NCI-H1105 (cell line): ENCODE data around the gene MORF4L2.
"Not testable (repeated sequence)": the region's sequence is repeated elsewhere in the genome, so short reads cannot be mapped to it uniquely, and the experiment has no call there.

Source experiments
- DNase-seq: peaks from one replicate; lab custom pipeline; 2025; lab: John Stamatoyannopoulos, UW

MORF4L2 gene

DNA sequence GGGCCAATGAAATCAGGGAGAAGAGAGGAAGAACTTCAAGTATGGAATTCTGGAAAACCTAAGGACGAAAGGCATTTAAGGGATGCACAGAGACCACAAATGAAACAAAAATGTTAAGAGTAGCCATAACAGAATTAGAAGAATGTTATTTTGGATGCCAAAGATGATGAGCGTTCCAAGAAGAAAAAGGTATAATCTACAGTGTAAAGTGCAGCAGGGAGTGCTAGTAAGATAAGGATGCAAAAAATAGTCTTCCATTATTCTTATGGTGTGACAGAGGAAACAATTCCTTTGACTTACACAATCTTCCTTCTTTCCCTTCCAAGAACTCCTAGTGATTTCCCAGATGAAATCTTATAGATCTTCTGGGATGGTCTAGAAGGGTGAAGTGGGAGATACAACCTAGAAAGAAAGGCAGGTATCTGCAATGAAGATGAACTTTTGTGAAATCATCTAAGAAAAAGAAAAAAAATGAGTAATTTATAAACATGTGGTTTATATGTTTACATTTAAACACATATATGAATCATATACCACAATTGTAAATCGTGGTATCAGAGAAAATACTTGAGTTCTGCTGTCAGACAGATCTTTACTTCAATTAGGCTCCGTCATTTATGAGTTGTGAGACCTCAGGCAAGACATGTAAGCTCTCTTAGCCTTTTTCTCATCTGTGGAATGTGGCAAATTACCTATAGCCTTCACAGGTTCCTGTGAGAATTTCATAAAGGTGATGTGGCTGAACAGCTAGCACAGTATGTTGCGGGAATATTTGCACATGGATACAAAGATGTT is 8.1 kb downstream of the MORF4L2 start:
- DNase-seq: no peak

DNA sequence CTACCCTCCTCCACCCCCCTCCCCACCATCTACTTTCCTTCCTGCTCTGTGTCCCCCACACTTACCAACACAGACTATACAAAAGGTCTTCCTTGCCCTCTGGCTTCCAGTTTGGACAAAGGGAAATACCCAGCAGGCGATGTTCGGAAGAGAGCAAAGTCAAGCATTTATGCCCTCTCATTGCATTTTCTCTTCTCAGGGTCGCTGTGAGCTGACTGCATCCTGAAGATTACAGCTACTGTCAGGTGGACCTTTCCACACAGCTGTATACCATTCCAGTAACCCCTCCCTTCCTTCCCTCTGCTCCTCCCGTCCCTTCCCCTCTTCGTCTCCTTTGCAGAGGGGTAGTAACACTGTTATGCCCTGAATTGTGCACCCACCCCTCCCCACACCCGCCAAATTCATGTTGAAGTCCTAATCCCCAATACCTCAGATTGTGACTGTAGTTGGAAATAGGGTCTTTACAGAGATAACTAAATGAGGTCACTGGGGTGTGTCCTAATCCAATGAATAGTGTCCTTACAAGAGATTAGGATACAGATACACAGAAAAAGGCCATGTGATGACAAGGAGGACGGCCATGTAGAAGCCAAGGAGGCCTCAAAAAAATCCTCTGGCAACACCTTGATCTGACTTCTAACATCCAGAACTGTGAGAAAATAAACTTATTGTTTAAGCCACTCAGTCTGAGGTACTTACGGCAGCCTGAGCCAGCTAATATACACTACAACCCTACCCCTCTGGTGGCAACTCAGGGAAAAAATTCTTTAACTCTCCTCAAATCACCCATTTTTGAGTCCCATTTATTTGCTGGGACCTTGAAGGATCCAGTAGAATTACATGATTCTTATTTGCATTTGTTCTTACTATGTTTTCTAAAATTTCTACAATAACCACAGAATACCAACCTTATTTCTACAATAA is 11.7 kb downstream of the MORF4L2 start:
- no peak for DNase-seq

DNA sequence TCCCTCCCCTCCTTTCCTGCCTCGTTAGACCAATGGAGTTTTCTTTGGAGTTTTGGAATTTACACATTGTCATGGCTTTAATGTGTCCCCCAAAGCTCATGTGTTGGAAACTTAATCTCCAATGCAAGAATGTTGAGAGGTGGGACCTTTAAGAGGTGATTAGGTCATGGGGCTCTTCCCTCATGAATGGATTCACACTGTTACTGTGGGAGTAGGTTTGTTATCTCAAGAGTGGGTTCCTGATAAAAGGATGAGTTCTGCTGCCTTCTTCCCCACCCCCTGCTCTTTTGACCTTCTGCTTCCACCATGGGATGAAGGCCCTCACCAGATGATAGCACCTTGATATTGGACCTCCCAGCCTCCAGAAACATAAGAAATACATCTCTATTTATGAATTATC is 16.8 kb downstream of the MORF4L2 start:
- no peak for DNase-seq

DNA sequence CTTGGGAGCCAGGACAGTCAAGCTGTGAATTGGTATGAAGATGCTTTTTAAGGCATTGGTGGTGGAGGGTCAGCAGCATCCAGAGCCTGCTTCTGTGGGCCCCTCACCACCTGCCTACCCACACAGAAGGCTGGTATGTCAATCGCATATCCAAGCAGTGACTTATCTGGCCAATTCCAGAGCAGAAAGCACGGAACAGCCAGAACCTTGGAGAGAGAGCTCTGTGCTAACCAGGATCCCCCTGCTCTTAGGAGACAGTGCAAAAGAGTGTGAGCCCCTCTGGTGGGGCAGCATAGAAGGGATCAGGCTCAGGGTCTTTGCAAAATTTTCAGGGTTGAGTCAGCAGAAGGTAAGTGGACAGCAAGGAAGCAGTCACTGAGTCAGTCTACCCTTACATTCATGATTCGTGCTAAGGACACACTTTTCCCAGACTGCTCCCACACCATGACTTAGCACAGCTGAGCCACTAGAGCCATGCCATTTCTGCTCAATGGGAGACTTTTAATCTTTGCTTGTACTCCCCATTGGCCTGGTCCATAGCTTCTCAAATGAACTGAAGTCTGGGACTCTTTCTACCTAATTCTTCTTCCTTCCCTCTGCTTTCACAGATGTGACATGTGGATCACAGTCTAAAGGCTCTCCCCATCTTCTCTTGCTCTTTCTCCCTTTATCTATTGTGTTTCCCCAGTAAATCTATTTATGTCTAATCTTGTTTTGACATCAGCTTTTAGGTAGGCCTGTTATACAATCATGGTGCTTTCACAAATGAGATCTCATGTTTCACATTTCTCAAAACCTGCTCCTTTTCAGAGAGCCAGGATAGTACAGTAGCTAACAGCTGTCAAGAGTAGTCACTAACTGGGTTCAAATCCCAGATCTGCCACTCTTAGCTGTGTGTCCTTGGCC is 20.0 kb downstream of the MORF4L2 start:
- DNase-seq: no peak

DNA sequence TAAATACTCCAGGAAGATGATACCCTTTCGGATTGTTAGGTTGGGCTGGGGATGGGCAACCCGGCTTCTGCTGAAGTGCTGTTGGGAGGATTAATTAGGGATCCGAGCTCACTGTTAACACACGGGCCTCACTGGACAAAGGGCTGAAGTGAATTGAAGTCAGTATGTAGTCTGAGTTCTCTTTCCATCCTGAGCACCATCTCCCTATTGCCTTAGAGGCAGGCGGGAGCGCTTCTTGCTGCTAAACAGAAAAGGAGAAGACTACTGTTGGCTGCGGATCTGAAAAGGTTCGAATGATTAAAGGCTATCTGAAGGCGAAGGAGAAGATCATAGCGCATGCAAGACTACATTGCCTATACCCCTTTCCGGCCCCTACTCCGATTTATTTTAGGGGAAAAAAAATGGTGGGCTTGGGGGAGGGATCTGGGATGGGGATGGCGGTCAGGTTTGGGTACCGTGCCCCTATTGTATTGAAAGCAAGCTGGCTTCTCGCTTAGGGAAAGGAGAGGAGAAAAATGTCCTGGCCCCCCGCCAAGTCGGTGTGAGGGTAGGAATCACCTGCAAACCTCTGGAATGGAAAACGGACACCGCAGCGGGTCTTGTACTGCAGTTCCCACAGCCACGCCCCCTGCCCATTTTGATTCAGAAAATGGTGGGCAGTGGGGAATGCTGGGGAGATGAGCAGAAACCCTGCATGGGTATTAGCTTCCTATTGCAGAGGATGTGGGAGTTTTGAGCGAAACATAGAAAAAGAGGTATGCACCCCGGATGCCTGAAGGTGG is 22.3 kb downstream of the MORF4L2 start:
- DNase-seq: no peak

DNA sequence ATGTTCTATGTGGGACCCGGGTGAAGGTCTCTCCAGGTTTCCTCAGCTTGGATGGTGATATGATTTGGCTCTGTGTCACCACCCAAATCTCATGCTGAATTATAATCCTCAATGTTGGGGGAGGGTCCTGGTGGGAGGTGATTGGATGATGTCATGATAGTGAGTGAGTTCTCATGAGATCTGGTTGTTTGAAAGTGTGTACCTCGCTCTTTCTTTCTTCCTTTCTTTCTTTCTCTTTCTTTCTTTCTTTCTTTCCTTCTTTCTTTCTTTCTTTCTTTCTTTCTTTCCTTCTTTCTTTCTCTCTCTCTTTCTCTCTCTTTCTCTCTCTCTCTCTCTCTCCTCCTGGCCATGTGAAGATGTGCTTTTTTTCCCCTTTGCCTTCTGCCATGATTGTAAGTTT is 27.0 kb downstream of the MORF4L2 start:
- DNase-seq: not testable (repeated sequence)

DNA sequence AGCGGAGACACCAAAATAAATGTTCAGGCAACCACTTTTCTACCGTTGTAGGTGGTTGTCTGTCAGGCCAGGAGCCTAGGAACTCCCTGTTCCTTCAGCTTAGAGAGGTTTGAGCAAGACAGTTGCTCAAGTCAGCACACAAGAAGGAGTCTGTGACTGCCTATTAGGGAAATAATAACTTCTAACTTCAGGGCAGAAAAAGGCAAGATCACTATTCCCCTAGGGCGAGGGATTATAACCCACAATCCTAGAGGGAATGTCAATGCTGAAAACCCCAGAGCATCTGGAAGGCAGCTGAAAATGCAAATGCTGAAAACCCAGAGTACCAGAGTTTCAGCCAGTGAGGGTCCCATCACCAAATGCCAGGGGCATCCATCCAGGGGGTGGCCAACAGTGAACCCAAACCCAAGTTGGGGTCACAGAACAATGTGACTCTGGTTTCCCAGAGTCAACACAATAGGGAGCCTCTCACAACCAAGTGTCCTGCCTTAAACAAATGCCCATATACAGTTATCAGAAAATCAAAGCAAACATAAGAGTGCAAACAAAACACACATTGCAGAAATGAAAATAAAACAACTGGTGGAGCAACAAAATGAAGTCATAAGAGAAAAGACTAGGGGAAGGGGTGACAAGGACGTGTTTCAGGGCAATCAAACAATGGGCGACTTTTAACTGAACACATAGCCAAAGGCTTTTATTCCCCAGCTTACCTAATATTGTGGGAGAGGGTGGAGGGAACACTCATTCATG is 27.6 kb downstream of the MORF4L2 start:
- DNase-seq: no peak

DNA sequence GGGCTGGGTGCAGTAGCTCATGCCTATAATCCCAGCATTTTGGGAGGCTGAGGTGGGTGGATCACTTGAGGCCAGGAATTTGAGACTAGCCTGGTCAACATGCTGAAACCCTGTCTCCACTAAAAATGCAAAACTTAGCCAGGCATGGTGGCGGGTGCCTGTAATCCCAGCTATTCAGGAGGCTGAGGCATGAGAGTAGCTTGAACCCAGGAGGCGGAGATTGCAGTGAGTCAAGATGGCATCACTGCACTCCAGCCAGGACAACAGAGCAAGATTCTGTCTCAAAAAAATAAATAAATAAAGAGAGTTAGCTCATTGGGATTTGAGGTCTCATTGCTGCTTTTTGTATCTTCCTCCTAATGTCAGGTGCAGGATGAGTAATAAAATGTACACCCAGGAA is 29.4 kb downstream of the MORF4L2 start:
- DNase-seq: not testable (repeated sequence)

DNA sequence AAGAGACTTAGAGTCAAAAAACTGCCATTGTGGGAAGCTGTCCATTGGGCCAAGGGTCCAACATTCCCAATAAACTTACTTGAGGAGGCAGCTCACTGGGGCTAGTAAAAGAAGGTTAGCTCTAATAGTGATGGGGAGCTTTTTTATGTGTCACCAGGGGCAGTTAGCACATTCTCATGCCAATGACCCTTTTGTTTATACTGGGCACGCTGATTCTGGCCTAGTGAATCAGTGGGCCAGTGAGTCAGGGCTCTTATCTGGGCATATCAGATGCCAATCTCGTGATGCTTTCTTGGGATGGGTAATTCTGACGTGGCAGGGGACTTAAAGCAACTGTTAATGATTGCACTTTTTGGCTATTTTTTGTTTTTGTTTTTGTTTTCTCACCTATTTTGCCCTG is 29.9 kb downstream of the MORF4L2 start:
- no peak for DNase-seq

DNA sequence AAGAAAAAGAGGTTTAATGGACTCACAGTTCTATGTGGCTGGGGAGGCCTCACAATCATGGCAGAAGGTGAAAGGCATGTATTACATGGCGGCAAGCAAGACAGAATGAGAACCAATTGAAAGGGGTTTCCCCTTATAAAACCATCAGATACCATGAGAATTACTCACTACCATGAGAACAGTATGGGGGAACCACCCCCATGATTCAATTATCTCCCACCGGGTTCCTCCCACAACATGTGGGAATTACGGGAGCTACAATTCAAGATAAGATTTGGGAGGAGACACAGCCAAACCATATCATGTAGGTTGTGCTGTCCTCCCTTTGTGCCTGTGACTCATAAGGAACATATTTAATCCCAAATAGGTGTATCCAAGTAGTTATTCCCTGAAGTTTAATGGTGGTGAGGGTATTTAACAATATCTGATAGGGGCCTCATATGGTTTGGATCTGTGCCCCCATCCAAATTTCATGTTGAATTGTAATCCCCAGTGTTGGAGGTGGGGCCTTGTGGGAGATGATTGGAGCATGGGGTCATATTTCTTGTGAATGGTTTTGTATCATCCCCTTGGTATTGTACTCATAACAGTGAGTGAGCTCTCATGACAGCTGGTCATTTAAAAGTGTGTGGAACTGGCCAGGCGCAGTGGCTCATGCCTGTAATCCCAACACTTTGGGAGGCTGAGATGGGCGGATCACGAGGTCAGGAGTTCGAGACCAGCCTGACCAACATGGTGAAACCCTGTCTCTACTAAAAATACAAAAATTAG is 31.1 kb downstream of the MORF4L2 start:
- not testable (repeated sequence) for DNase-seq

DNA sequence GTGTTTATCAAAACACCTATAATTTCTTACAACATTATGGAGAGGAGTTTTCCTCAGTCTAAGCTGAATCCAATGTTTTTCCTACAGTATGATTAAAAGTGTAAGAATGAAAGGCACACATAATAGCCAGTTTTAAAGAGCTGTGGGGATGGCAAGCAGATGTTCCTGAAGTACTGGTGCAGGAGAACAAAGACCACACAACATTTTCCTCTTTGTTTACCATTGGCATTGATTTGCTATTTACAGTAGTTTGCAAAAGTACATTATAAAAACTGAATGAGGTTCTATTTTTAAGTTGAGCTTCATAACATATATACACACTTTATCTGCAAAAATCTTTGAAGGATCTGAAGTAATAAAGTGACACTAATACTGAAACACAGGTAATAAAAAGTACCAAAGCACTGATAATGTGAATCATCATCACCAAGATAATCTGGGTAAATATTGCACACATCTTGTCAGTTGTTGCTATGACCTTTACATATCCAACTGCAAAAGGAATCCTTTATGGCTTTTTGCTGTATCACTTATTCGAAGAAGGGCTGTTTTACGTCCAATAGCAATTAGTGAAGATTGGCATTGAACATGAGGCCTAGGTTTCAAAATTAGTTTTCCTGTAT is 35.2 kb downstream of the MORF4L2 start:
- no peak for DNase-seq

DNA sequence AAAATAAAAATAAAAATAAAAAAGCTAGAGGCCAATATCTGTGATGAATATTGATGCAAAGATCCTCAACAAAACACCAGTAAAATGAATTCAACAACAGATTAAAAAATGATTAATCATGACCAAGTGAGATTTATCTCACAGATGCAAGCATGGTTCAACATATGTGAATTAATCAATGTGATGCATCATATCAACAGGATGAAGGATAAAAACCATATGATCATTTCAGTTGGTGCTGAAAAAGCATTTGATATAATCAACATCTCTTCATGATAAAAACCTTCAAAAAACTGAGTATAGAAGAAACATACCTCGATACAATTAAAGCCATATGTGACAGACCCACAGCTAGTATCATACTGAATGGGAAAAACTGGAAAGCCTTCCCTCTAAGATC is 38.9 kb downstream of the MORF4L2 start:
- DNase-seq: no peak

DNA sequence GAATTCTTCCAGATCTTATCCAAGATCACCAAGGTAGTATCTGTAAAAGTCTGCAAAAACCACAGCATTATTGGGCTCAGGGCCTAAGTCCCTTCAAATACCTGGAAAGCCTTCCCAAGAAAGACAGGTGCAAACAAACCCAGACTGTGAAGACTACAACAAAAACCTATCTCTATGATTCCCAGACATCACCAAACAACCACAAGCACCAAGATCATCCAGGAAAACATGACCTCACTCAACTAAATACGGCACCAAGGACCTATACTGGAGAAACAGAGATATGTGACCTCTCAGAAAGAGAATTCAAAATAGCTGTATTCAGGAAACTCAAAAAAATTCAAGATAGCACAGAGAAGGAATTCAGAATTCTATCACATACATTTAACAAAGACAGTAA is 42.4 kb downstream of the MORF4L2 start:
- no peak for DNase-seq

DNA sequence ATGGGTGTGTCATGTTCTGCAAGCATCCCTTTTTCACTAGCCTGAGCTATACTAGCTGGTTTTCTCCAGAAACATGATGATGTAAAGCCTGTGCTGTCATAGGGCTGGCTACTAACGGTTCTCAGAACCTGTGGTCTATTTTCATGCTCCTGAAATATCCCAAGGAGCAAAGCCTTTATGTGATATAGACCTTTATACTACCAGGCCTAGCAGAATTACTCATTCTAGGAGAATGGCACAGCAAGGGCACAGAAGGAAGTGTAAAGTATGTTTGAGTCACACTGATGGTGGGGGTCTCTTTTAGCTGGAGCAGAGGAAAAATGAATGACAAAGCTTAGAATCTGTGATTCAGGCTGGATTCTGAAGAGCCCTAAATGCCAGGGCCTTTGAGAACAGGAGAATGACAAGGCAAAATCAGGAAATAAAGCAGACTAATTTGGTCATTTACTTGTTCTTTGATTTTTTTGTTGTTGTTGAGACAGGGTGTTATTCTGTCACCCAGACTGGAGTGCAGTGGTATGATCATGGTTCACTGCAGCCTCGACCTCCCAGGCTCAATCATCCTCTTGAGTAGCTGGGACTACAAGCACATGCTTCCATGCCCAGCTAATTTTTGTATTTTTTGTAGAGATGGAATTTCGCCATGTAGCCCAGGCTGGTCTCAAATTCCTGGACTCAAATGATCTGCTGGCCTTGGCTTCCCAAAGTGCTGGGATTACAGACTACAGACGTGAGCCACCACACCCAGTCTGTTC is 45.9 kb downstream of the MORF4L2 start:
- no peak for DNase-seq

DNA sequence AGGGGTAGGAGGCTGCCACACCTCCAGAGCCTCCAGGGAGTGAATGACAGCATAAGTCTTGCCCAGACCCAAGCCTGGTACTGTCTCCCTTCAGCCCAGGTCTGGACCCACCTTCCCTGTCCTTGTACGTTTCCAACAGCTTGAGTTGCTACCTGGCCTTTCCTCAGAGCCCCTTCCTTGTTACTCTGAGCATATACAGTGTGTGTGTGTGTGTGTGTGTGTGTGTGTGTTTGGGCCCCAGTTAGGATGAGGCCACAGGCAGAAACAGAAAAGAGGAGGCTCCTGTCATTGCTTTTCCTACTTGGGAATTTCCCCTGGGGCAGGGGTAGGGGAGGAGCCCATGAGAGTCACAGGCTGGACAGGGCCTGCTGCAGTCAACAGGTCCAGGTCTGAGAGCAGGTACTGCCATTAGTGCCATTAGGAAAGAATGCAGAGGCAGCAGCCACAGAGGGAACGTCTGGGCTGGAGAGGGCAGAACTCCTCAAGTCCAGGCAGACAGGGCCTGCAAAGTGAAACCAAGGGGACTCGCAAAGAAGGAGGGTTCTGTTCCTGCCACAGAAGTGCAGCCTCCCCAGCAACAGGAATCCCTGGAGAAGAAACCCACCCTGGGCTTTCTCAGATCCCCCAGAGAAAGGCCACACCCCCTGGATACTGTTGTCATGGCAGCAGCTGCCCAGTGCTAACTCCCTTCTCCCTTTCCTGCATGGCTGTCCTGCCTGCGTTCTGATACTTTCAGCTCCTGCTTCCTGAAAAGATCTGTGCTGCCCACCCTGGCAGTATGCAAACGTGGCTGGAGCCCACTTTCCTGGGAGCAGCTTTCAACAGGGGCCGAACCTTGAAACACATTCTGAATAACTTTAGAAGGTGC is 47.8 kb downstream of the MORF4L2 start:
- peak; percentile 0 for DNase-seq

DNA sequence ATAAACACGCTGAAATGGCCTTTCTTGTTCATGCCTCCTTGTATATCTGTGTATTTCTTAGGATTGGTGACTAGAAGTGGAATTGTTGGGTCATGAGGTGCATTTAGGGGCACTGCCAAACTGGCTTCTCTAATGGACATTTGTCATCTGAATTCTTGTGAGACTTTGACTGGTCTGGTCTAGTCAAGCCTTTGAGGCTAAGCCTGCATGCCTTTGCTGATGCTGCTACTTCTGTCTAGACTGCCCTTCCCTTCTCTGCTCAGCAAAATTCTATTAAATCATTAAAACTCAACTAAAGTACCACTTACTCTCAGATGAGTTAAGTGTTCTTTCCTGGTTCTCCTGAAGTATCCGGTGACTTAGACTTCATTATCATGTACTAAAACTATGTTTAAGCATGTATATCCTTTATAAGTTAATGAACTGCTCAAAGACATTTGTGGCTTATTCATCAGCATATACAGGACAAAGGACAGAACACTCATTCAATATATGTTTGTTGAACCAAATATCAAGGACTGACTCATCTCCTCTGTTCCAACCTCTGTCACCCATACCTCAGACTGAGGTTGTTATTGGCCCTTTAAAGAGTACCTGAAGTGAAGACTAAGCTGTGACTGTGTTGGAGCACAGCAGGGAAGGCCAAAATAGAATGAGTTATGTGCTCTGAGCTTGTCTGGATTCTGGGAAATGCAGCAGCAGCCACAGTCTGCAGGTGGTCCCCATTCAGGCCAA is 48.7 kb downstream of the MORF4L2 start:
- no peak for DNase-seq

DNA sequence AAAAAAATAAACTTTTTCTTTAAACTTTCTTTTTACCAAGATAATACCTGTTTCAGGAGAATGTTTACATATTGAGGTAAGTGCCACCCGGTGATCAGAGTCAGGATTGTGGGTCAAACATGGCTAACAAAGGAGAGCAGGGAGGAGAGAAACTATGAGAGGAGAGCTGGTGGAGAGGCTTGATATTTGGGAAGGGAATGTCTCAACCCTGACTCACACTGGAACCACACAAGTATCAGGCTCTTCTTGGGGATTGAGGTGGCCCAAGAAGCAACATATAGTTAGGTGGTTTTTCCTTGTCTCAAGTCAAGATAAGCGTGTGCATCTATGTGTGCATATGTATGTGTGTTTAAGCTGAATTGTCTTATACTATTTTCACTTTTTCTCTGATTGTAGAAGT is 51.1 kb downstream of the MORF4L2 start:
- DNase-seq: no peak
